ENCODE data around the gene INPP5A. TPM values are rescaled to one million over a fixed set of nuclear protein-coding genes. Genes with fewer than 3 reads are reported as not detected.
"Not testable (repeated sequence)": the region's sequence is repeated elsewhere in the genome, so short reads cannot be mapped to it uniquely, and the experiment has no call there.

The INPP5A gene
- total RNA-seq, 1 experiment from 2014 or later, result 16.6 TPM

DNA sequence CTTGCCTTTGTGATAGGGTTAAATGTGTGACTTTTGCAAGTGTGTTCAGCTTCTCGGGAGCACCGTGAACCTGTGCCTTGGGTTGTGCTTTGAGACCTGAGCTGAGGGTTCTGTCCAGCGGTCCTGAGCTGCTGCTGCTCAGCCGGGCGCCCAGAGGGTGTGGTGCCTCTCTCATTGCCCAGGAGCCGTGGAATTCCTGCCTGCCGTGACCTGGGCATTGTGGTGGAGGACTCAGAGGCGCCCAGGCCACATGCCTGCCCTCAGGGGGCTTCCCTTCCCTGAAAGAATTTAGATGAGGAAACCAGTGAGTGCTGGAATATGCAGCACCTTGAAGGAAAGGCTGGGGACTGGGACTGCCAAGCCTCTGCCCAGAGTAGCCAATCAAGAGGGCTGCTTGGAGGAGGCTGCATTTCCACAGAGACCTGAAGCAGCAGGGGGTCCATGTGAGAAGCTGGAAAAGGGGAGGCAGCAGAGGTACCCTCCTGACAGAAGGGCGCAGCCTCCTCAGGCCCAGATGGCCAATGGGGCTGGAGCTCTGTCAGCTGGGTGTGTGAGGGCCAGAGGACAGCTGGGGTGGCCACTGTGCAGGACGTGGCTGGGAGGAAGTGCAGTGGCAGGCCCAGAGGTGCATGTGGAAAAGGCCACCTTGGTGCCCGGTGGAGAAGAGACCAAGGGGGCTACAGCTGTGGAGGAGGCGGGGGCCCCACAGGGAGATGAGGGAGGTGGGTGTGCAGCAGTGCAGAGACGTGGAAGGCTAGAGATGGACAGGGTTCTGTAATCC is 141.0 kb downstream of the INPP5A start:
- Mint-ChIP-seq H3K36me3 (ENCODE audit: insufficient read depth, unreplicated experiment) (no peaks in the 10 kb centered on the region), H3K4me3 (ENCODE audit: low read depth, unreplicated experiment) (no peak overlapping the region), H3K27me3 (ENCODE audit: unreplicated experiment) (no peaks in the 10 kb centered on the region), H3K9me3 (ENCODE audit: low read depth, unreplicated experiment) (no peaks in the 10 kb centered on the region), H3K4me1 (ENCODE audit: low read depth, unreplicated experiment) (no peaks in the 10 kb centered on the region), H3K27ac (ENCODE audit: unreplicated experiment) (no peak overlapping the region)
- TF ChIP-seq, protein P1, sequence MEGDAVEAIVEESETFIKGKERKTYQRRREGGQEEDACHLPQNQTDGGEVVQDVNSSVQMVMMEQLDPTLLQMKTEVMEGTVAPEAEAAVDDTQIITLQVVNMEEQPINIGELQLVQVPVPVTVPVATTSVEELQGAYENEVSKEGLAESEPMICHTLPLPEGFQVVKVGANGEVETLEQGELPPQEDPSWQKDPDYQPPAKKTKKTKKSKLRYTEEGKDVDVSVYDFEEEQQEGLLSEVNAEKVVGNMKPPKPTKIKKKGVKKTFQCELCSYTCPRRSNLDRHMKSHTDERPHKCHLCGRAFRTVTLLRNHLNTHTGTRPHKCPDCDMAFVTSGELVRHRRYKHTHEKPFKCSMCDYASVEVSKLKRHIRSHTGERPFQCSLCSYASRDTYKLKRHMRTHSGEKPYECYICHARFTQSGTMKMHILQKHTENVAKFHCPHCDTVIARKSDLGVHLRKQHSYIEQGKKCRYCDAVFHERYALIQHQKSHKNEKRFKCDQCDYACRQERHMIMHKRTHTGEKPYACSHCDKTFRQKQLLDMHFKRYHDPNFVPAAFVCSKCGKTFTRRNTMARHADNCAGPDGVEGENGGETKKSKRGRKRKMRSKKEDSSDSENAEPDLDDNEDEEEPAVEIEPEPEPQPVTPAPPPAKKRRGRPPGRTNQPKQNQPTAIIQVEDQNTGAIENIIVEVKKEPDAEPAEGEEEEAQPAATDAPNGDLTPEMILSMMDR (IDR thresholded peaks at IDR 0.05; ENCODE audit: unreplicated experiment), result no peak
- intact Hi-C loops (cut with micrococcal nuclease; ENCODE audit: unreplicated experiment), result no loop called here
- no TSS peak for BruUV-seq (replicated peaks)
- CTCF ChIA-PET, result no interaction called here
- DNase-seq, result no peak

DNA sequence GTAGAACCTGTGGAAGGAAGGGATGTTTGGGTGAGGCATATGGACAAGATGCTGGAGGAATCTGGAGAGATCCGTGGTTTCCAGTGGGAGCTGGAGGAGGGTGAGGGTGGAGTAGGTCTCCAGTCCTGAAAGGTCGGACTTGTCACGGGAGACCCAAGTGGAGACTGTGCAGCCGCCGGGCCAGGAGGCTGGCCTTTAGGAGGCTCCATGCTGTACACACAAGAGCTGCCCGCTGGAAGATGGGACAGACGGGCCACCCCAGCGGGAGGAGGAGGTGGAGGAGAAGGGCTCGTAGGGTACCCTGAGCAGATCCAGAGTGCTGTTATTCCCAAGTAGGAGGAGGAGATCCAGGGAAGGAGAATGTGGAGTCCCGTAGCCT is 141.6 kb downstream of the INPP5A start:
- no peaks in the 10 kb centered on the region for H3K27me3 Mint-ChIP-seq (ENCODE audit: unreplicated experiment)
- CTCF ChIA-PET, result no interaction called here
- no peaks in the 10 kb centered on the region for H3K36me3 Mint-ChIP-seq (ENCODE audit: insufficient read depth, unreplicated experiment)
- intact Hi-C loops (cut with micrococcal nuclease; ENCODE audit: unreplicated experiment), result no loop called here
- peaks cover 3% of the 10 kb centered on the region for H3K4me1 Mint-ChIP-seq (ENCODE audit: low read depth, unreplicated experiment)
- TF ChIP-seq, protein P1 (IDR thresholded peaks at IDR 0.05; ENCODE audit: unreplicated experiment), result no peak
- H3K27ac Mint-ChIP-seq (ENCODE audit: unreplicated experiment), result no peak overlapping the region
- no TSS peak for BruUV-seq (replicated peaks)
- no peak overlapping the region for H3K4me3 Mint-ChIP-seq (ENCODE audit: low read depth, unreplicated experiment)
- no peak for DNase-seq
- H3K9me3 Mint-ChIP-seq (ENCODE audit: low read depth, unreplicated experiment), result no peaks in the 10 kb centered on the region

DNA sequence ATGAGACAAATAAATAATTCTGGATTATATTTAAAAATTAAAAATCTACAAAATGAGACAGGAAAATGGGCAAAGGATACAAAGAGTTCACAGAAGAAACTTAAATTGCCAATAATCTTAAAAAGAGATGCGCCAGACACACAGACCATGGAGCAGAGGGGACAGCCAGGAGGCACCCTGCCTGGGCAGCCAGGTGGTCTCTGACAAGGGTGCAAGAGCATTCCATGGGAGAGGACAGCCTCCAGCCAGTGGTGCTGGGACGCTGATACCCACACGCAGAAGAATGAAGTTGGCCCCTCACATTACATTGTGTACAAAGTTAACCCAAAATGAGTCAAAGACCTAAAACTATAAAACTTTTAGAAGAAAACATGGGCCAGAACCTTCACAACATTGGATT is 142.1 kb downstream of the INPP5A start:
- H3K9me3 Mint-ChIP-seq (ENCODE audit: low read depth, unreplicated experiment), result no peaks in the 10 kb centered on the region
- CTCF ChIA-PET, result no interaction called here
- H3K4me1 Mint-ChIP-seq (ENCODE audit: low read depth, unreplicated experiment), result peaks cover 8% of the 10 kb centered on the region
- TF ChIP-seq, protein P1 (IDR thresholded peaks at IDR 0.05; ENCODE audit: unreplicated experiment), result no peak
- intact Hi-C loops (cut with micrococcal nuclease; ENCODE audit: unreplicated experiment), result no loop called here
- no peak overlapping the region for H3K27ac Mint-ChIP-seq (ENCODE audit: unreplicated experiment)
- H3K27me3 Mint-ChIP-seq (ENCODE audit: unreplicated experiment), result no peaks in the 10 kb centered on the region
- DNase-seq, result no peak
- H3K36me3 Mint-ChIP-seq (ENCODE audit: insufficient read depth, unreplicated experiment), result no peaks in the 10 kb centered on the region
- no peak overlapping the region for H3K4me3 Mint-ChIP-seq (ENCODE audit: low read depth, unreplicated experiment)
- BruUV-seq (replicated peaks), result no TSS peak

DNA sequence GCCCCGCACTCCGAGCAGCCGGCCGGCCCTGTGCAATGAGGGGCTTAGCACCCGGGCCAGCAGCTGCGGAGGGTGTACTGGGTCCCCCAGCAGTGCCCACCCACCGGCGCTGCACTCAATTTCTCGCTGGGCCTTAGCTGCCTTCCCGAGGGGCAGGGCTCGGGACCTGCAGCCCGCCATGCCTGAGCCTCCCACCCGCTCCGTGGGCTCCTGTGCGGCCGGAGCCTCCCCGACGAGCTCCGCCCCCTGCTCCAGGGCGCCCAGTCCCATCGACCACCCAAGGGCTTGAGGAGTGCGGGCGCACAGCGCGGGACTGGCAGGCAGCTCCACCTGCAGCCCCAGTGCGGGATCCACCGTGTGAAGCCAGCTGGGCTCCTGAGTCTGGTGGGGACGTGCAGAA is 143.2 kb downstream of the INPP5A start:
- H3K4me3 Mint-ChIP-seq (ENCODE audit: low read depth, unreplicated experiment); CTCF ChIA-PET; BruUV-seq (replicated peaks); H3K36me3 Mint-ChIP-seq (ENCODE audit: insufficient read depth, unreplicated experiment); intact Hi-C loops (cut with micrococcal nuclease; ENCODE audit: unreplicated experiment); DNase-seq; H3K27ac Mint-ChIP-seq (ENCODE audit: unreplicated experiment); H3K27me3 Mint-ChIP-seq (ENCODE audit: unreplicated experiment); H3K9me3 Mint-ChIP-seq (ENCODE audit: low read depth, unreplicated experiment); H3K4me1 Mint-ChIP-seq (ENCODE audit: low read depth, unreplicated experiment): not testable (repeated sequence)

Data from Calu3 (cell line).